Adrenal gland (tissue), 5 donors: ENCODE data around the gene MAPK10.

Experiments used
- POLR2A ChIP-seq, 2 donors: fragments of 450-650 bp; IDR thresholded peaks; one replicate each; pipeline ENCODE4 v1.6.1; 2017; ENCODE audit warnings: antibody characterized with exemption in 2 of 2, mild to moderate bottlenecking in 2 of 2, moderate library complexity in 1 of 2
- TF ChIP-seq, protein P1 (sequence below), 6 experiments: fragments of 450-650 bp in 4 of 6; fragments of 200-600 bp in 2 of 6; sonication (generic) in 1 of 6; IDR thresholded peaks; 1 replicate in 5 of 6; 2 replicates in 1 of 6; pipeline versions ENCODE4 v1.5.1 to v1.8.0; 2016 to 2021; ENCODE audit warnings: antibody characterized with exemption in 6 of 6, mild to moderate bottlenecking in 2 of 6, moderate library complexity in 1 of 6
- donor health status: DM: no; HTN: no; CAD: no.

DNA sequence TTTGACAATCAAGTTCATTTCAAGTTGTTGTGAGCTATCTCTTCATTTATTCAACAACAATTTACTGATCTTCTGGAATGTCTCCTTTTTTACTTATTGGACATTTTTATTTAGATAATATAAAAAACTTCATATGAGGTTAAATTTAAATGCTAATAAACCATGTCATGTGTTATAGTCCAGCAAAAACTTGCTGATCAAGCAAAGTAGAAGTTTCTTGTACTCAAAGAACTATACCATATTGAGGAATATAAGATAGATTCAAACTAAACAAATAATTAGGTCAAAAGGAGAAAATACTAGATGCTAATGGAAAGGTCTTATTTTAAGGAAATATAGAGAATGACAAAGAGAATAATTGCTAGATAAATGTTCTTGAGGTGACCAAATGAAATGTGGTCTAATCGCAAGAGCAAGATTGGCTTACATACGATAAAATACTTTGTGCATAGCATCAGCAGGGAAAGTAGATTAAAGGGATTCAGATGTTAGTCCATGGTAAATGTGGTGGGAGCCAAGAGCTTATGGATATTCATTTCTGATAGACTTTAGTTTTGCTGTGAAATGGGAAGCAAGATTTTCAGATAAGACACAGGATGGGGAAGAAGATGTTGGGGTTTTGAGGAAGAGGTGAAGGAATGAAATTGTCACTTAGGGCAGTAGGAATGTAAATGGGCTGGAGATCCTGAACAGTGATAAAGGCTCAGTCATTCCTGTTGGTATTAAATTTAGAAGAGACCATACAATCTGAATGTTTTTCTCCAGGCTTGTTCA, 229.5 kb downstream of the MAPK10 start:
- no peak for TF ChIP-seq POLR2A (IDR thresholded peaks at IDR 0.05)
- TF ChIP-seq, protein P1, sequence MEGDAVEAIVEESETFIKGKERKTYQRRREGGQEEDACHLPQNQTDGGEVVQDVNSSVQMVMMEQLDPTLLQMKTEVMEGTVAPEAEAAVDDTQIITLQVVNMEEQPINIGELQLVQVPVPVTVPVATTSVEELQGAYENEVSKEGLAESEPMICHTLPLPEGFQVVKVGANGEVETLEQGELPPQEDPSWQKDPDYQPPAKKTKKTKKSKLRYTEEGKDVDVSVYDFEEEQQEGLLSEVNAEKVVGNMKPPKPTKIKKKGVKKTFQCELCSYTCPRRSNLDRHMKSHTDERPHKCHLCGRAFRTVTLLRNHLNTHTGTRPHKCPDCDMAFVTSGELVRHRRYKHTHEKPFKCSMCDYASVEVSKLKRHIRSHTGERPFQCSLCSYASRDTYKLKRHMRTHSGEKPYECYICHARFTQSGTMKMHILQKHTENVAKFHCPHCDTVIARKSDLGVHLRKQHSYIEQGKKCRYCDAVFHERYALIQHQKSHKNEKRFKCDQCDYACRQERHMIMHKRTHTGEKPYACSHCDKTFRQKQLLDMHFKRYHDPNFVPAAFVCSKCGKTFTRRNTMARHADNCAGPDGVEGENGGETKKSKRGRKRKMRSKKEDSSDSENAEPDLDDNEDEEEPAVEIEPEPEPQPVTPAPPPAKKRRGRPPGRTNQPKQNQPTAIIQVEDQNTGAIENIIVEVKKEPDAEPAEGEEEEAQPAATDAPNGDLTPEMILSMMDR (IDR thresholded peaks at IDR 0.05), result no peak
